GM19043 (cell line): Measurements from ENCODE around the gene AFF2.
"Not testable (repeated sequence)": the region's sequence is repeated elsewhere in the genome, so short reads cannot be mapped to it uniquely, and the experiment has no call there.

Experiments
- ATAC-seq: cut with Tn5 transposase; IDR thresholded peaks from one replicate; pipeline ENCODE4 v1.9.1; 2021; ENCODE audit warnings: low read depth; ENCODE audit not compliant: unreplicated experiment

AFF2 gene

GRCh38 chrX:148629434-148629833 is 129.0 kb downstream of the AFF2 start:
- no peak for ATAC-seq

DNA sequence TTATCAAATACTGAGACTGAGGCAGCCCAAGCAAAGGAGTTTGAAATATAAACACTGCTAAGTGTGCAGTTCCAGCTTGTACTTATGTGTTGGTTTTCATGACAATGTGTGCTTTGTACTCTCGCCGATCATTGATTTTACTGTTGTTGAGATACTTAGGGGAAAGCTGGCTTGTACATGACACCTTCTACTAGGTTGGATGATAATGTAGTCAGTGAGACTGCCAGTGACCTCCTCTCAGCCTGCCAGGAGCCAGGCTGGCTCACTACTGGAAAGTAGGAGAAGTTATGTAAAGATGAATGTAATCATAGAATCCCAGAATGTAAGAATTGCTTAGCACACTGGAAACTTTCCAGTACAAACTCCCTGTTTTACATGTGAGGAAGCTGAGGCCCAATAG is 132.0 kb downstream of the AFF2 start:
- ATAC-seq: no peak

- ATAC-seq: no peak
Observed at GRCh38 chrX:148633218-148633908, 132.9 kb downstream of the AFF2 start.

DNA sequence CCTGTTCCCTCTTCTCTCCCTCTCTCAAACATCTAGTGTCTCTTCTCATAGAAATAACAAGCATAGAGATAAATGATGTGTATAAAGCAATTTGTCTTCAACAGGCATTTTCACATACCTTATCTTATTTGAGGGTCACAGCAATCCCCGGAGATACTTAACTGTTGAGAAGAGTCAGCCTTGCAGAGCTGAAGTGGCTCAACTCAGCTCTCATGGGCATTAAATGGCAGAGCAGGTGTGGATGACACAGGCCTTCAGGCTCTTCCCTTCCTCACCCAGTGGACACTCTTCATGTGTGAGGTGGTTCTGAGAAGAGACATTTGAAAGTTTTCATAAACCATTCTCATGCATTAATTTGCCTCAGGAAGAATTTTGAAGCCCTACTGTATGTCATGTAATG is 134.2 kb downstream of the AFF2 start:
- no peak for ATAC-seq

GRCh38 chrX:148643460-148643859 is 143.0 kb downstream of the AFF2 start:
- no peak for ATAC-seq

DNA sequence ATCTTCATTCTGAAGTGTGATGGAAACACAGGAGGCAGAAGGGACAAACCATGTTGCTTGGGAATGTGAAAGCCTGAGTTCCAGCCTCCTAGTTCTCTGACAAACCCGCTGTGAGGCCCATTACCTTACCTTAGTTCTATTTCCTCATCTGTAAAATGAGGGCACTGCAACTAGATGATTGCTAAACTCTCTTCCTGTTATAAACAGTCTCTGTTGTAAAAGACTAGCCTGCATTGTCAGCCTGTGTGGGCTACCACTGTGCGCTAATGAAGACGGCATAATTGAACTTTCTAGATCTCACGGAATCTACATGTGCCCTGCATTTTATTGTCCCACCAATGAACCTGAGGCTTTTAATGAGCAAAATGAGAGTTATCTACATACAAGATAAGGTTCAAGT is 147.2 kb downstream of the AFF2 start:
- ATAC-seq: no peak

GRCh38 chrX:148649145-148649795 is 148.9 kb downstream of the AFF2 start:
- ATAC-seq: no peak

DNA sequence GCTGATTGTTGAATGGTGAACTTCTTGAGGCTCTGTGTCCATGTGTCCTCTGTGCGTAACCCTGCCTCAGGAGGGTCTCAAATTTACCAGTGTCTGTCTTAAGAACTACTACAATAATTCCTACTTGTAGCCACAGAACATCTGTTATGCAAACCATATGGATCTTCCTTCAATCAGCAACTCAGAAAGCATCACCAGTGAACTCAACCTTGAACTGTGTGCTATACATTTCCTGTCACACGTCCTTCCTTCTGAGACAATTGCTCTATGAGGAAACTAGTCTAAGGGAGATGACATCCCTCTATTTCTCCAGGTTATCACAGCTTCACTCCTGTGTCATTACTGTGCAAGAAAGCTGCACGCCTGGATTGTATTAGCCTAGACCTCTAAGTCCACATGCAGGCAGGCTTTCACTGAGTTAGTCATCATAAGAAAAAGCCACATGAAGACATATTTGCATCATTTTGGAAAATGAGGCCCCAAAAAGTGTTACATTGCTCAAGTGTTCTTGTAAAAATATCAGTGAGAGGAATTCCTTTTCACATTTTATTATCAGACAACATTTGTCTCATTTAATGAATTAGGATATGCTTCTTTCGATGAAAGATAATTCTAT is 157.8 kb downstream of the AFF2 start:
- no peak for ATAC-seq

GRCh38 chrX:148659481-148659880 is 159.1 kb downstream of the AFF2 start:
- no peak for ATAC-seq

DNA sequence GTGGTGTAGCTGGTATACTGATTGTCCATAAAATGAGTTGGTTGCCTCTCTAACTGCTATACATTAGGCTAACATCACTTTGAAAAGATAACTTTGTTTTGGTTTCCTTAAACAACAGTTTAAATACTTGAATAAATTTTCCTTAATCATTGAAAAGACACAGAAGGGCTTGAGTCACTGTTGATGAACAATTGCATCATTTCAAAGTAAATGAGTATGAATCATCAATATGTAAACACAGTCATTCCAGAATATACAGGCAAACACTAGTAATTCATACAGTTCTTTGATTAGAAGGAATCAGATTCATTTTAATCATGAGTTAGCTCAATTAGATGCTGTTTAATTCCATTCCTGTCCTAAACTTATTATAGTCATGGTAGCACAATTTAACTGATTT is 160.6 kb downstream of the AFF2 start:
- no peak for ATAC-seq

- no peak for ATAC-seq
Observed at GRCh38 chrX:148662014-148662413, 161.6 kb downstream of the AFF2 start.

GRCh38 chrX:148664171-148664570 is 163.8 kb downstream of the AFF2 start:
- ATAC-seq: no peak

DNA sequence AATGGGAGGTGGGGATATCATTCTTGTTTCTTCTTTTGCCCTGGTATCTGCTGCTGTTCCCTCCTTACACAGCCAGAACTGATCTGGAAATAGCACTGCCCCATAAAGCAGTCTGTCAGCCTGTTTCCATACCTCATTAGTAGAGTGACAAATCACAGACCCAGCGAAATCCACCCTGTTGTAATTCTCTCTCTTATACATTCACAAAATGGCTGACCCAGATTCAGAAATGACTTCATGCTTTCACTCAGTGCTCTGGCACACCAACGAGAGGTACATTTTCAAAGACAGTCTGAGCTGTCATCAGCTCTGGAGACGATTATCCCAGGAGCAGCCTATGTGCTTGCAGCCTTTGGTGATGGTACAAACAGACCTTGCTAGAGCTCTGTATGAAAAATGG is 164.6 kb downstream of the AFF2 start:
- no peak for ATAC-seq

- not testable (repeated sequence) for ATAC-seq
Observed at GRCh38 chrX:148669175-148669574, 168.8 kb downstream of the AFF2 start.

GRCh38 chrX:148670277-148670676 is 169.9 kb downstream of the AFF2 start:
- no peak for ATAC-seq

DNA sequence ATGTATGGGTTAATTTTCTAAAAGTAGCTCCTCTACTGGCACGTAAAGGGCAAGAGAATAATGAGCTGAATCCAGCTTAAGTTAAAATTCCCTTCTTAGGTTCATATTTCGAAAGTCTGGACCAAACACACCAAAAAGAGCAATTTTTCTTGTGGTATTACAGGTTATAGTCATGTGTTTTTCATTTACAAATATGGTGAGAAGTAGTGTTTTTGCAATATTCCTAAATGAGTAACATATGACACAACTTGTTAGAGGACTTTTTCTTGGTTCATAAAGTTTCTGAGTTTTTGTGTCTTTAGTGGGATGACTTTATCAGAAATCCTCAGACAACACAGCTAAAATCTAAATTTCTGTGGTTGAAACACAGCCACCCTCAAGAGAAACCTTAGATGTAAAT is 172.1 kb downstream of the AFF2 start:
- no peak for ATAC-seq

- no peak for ATAC-seq
Observed at GRCh38 chrX:148681605-148682004, 181.2 kb downstream of the AFF2 start.

DNA sequence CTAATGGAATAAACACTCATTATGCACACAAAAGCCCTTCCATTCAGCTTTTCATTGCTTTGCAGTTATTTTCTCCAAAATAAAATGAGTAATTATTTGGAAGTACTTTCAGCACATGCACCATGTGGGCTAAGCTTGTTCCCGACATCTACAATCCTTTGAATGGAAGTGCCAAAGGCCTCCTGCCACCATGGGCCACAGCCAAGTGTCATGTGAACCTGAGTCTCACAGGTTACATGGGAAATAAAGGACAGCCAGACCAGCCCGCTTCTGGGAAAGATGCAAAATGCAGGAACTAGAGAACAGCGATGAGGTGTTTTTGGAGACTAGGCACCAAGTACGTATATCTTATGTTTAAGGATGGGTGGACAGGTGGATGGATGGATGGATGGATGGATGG is 181.8 kb downstream of the AFF2 start:
- ATAC-seq: no peak

GRCh38 chrX:148691456-148691855 is 191.0 kb downstream of the AFF2 start:
- no peak for ATAC-seq

DNA sequence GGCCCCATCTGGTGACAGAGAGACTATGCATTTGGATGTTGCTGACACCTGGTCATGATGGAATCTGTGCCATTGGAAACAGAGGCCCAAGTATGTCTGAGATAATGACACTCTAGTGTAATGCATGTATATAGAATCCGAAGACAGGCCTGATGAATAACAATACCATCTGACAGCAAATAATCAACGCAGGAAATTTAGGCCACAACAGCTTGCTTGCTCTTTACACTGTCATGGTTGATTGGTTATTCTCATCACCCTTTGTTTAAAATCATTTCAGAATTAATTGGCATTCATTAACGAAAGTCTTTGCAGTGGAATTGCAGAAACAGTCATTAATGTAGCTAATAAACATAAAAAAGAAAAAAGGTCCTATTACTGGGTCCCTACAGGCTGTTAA is 194.8 kb downstream of the AFF2 start:
- no peak for ATAC-seq

GRCh38 chrX:148698221-148698620 is 197.8 kb downstream of the AFF2 start:
- ATAC-seq: no peak

GRCh38 chrX:148700021-148700420 is 199.6 kb downstream of the AFF2 start:
- no peak for ATAC-seq
